Adipocyte (in vitro differentiated cells): ENCODE measurements around the gene PRKCB.
A peak's percentile ranks its signal among the peaks of the same experiment; 100 is the strongest.

Experiments
- DNase-seq: peaks from one replicate; pipeline ENCODE4 v3.0.0-alpha.2; 2015; ENCODE audit warnings: low read depth
- H3K27me3 ChIP-seq: replicated peaks from 2 replicates; pipeline ENCODE4 v1.7.0; 2013; ENCODE audit warnings: mild to moderate bottlenecking, low read length, moderate library complexity; ENCODE audit not compliant: control insufficient read depth, insufficient read depth
- H3K36me3 ChIP-seq: 2 replicates; pipeline ENCODE4 v1.7.0; 2013; ENCODE audit warnings: low read length, mild to moderate bottlenecking, moderate library complexity; ENCODE audit not compliant: control insufficient read depth, insufficient read depth, severe bottlenecking
- H3K4me1 ChIP-seq: 2 replicates; pipeline ENCODE4 v1.7.0; 2013; ENCODE audit warnings: mild to moderate bottlenecking, low read length, moderate library complexity; ENCODE audit not compliant: control insufficient read depth, insufficient read depth
- H3K4me3 ChIP-seq: 2 replicates; pipeline ENCODE4 v1.7.0; 2013; ENCODE audit warnings: mild to moderate bottlenecking, low read length, moderate library complexity
- H3K9ac ChIP-seq: 2 replicates; pipeline ENCODE4 v1.7.0; 2013; ENCODE audit warnings: mild to moderate bottlenecking, low read length, moderate library complexity
- H3K9me3 ChIP-seq: 2 replicates; pipeline ENCODE4 v1.7.0; 2013; ENCODE audit warnings: mild to moderate bottlenecking, low read length, moderate library complexity; ENCODE audit not compliant: control insufficient read depth

The PRKCB gene

GRCh38 chr16:23835390-23836077 is at the start of gene PRKCB:
PRKCB (plus strand) TSS chr16:23835983.
- DNase-seq, result peak; percentile 29
- Histone ChIP-seq H3K4me1 (no peaks in the 10 kb centered on the region), H3K27me3 (peaks cover 34% of the 10 kb centered on the region), H3K4me3 (no peak within 1 kb of the TSS), H3K36me3 (no peaks in the 10 kb centered on the region), H3K9ac (no peak within 1 kb of the TSS), H3K9me3 (peaks cover 2% of the 10 kb centered on the region)

GRCh38 chr16:23786964-23787561 is 48.7 kb upstream of the PRKCB start:
- no peak overlapping the region for H3K9ac ChIP-seq
- H3K4me1 ChIP-seq, result no peaks in the 10 kb centered on the region
- no peak for DNase-seq
- H3K9me3 ChIP-seq, result peaks cover 4% of the 10 kb centered on the region
- no peaks in the 10 kb centered on the region for H3K36me3 ChIP-seq
- peaks cover 19% of the 10 kb centered on the region for H3K27me3 ChIP-seq
- H3K4me3 ChIP-seq, result no peak overlapping the region

- Histone ChIP-seq H3K9me3 (peaks cover 4% of the 10 kb centered on the region), H3K9ac (no peak overlapping the region), H3K4me3 (no peak overlapping the region), H3K27me3 (peaks cover 27% of the 10 kb centered on the region), H3K4me1 (no peaks in the 10 kb centered on the region), H3K36me3 (no peaks in the 10 kb centered on the region)
- DNase-seq, result no peak
These were observed 47.1 kb upstream of the PRKCB start for GRCh38 chr16:23788685-23789084.

GRCh38 chr16:23795378-23795777 is 40.4 kb upstream of the PRKCB start:
- no peak overlapping the region for H3K4me3 ChIP-seq

DNA sequence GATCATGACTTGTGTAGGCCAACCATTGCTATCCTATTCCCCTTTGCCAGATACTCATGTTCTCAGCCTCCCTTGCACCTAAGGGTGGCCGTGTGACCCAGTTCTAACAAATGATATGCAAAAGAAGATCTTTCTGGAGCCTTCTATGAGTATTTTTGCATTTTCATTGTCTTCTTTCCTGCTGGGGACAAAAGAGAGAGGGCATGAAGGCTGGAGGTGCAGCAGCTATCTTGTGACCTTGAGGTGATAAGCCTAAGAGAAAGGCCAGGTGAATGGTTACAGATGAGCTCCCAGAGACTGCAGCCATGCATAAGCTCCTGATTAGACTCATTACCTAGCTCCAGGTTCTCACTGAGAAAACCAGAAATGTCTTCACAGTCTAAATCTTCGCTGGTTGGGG is 38.8 kb upstream of the PRKCB start:
- H3K9ac ChIP-seq, result no peak overlapping the region
- no peaks in the 10 kb centered on the region for H3K4me1 ChIP-seq
- DNase-seq, result no peak
- no peak overlapping the region for H3K4me3 ChIP-seq
- peaks cover 27% of the 10 kb centered on the region for H3K27me3 ChIP-seq
- H3K9me3 ChIP-seq, result no peaks in the 10 kb centered on the region
- H3K36me3 ChIP-seq, result no peaks in the 10 kb centered on the region

More at GRCh38 chr16:23795378-23795777, 40.4 kb upstream of the PRKCB start:
- no peak for DNase-seq
- Histone ChIP-seq H3K4me1 (no peaks in the 10 kb centered on the region), H3K36me3 (no peaks in the 10 kb centered on the region), H3K27me3 (peaks cover 34% of the 10 kb centered on the region), H3K9me3 (no peaks in the 10 kb centered on the region), H3K9ac (no peak overlapping the region)

- peaks cover 25% of the 10 kb centered on the region for H3K27me3 ChIP-seq
- no peak overlapping the region for H3K4me3 ChIP-seq
- H3K9ac ChIP-seq, result no peak overlapping the region
- H3K9me3 ChIP-seq, result no peaks in the 10 kb centered on the region
- peak; percentile 72 for DNase-seq
- H3K4me1 ChIP-seq, result no peaks in the 10 kb centered on the region
- H3K36me3 ChIP-seq, result no peaks in the 10 kb centered on the region
These were observed 34.4 kb upstream of the PRKCB start for GRCh38 chr16:23801378-23801777.

DNA sequence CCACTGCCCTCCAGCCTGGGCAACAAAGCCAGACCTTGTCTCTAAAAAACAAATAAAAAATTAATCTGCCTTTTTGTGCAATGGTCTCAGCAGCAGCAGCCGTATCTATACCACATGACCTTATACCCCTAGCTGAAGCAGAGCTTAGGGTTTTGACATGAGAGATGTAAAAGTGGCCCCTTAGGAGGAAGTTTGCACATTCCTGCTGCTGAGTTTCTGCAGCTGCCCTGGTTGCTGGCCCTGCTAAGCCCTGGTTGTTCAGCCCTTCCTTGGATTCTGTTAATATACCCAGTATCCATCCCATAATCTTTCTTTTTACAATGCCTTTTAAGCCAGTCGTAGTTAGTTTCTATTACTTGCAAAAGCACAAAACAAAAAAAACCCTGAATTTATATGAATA is 33.0 kb upstream of the PRKCB start:
- peaks cover 13% of the 10 kb centered on the region for H3K27me3 ChIP-seq
- no peaks in the 10 kb centered on the region for H3K36me3 ChIP-seq
- H3K4me3 ChIP-seq, result no peak overlapping the region
- H3K9ac ChIP-seq, result no peak overlapping the region
- H3K4me1 ChIP-seq, result no peaks in the 10 kb centered on the region
- no peaks in the 10 kb centered on the region for H3K9me3 ChIP-seq
- DNase-seq, result no peak

DNA sequence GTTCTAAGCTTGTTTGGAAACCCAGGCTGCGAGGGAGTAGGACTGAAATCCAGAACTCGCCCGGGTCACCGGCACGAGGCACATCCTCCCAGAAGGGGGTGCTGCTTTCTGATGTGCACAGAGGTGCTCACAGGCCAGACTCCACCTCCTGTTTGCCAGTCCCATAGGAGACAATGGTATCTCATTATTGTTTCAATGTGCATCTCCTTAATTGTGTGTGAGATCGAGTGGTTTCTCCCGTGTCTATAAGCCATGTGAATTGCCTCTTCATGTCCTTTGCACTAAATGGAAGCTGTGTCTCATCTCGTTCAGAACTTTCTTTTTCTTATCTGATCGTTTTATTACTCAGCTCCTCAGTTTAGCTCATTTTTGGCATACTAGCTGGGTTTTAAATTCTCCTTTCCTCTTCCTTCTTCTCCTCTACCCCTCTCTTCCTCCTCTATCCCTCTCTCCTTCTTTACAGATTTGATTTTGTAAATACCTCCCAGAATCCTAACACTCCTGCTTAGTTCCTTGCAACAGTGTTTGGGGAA is 32.1 kb upstream of the PRKCB start:
- Histone ChIP-seq H3K9me3 (no peaks in the 10 kb centered on the region), H3K36me3 (no peaks in the 10 kb centered on the region), H3K4me1 (no peaks in the 10 kb centered on the region), H3K27me3 (peaks cover 10% of the 10 kb centered on the region), H3K9ac (no peak overlapping the region), H3K4me3 (no peak overlapping the region)
- DNase-seq, result peak; percentile 24

DNA sequence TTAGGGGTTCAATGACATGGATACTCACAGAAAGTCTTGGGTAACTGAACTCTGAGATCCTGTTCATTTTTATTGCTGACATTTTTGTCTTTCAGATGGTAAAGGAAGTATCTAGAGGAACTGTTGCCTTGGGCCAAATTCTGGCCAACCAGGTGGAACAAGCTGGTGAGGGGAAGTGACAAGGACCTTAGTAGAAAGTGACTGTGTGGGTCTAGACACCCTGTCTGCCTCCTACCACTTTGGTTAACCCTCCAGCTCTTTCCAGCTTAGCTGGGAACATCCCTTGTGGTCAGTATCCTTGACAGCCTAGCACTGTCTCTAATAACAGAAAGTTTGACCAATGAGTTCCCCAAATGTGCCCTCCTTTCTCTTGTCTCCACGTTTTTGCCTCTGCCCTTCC is 28.8 kb upstream of the PRKCB start:
- H3K9me3 ChIP-seq, result no peaks in the 10 kb centered on the region
- H3K36me3 ChIP-seq, result no peaks in the 10 kb centered on the region
- DNase-seq, result no peak
- H3K4me3 ChIP-seq, result no peak overlapping the region
- H3K4me1 ChIP-seq, result no peaks in the 10 kb centered on the region
- H3K9ac ChIP-seq, result no peak overlapping the region
- H3K27me3 ChIP-seq, result peaks cover 13% of the 10 kb centered on the region

DNA sequence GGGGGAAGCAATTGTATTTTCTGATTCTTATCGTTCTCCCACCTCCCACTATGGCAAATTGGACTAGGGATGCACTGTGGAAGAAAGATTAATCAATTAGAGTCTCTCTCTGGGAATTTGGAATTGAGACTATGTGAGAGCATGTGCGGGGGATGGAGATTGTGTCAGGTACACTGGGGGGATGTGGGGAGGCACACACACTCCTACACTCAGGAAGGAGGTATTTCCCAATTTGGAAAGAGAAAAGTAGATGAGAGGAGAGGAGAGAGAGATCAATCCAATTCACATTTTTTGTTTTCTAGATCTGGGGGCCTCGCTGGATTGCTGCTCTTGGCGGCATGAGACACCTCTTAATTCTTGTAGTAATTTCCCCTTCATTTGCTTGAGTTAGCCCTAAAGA is 14.3 kb upstream of the PRKCB start:
- no peaks in the 10 kb centered on the region for H3K36me3 ChIP-seq
- no peak overlapping the region for H3K4me3 ChIP-seq
- H3K4me1 ChIP-seq, result peaks cover 2% of the 10 kb centered on the region
- H3K9ac ChIP-seq, result no peak overlapping the region
- no peak for DNase-seq
- H3K9me3 ChIP-seq, result peaks cover 4% of the 10 kb centered on the region
- H3K27me3 ChIP-seq, result peaks cover 18% of the 10 kb centered on the region

DNA sequence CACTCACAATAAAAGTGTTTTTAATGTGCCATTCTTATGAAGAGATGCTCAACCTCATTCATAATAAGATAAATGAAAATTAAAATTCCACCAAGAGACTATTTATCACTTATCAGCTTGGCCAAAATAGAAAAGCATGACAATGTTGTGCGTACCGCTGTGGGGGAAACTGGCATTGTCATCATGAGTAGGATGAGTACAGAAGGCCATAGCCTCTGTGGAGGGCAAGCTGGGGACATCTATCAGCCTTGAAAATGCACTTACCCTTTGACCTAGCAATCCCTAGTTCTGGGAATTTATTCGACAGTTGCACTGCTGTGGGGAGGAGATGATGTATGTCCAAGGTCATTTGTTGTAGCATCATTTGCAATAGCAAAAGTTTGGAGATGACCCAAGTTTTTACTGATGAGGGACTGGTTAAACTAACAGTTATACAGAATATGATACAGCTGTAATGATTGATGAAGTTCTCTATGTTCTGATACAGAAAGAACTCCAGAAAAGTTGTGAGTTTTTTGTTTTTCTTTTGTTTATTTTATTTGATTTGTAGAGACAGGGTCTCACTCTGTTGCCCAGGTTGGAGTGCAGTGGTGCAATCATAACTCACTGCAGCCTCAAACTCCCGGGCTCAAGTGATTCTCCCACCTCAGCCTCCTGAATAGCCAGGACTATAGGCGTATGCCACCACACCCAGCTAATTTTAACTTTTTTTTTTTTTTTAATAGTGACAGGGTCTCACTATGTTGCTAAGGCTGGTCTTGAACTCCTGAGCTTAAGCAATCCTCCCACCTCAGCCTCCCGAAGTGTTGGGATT is 13.7 kb upstream of the PRKCB start:
- H3K4me1 ChIP-seq, result peaks cover 2% of the 10 kb centered on the region
- H3K9me3 ChIP-seq, result peaks cover 4% of the 10 kb centered on the region
- no peak overlapping the region for H3K9ac ChIP-seq
- no peak for DNase-seq
- peaks cover 18% of the 10 kb centered on the region for H3K27me3 ChIP-seq
- no peak overlapping the region for H3K4me3 ChIP-seq
- H3K36me3 ChIP-seq, result no peaks in the 10 kb centered on the region
